Left colon (tissue), 2 donors: Measurements from ENCODE around the gene FIGNL2. TPM values are rescaled to one million over a fixed set of nuclear protein-coding genes. Genes with fewer than 3 reads are reported as not detected.

Source experiments
- total RNA-seq, 2 donors: library from RNA; stranded (reverse); fragmentation: NEBNext Ultra II Directional; extraction: Animal tissue kit (Norgen Biotek cat#: 25700); gene quantifications; one replicate each; pipeline ENCODE4 v1.2.1, GENCODE V29; 2021
- donor health status: DM: no; HTN: no; CAD: no.
- donor health status: DM: yes; HTN: yes; CAD: no.

Gene FIGNL2
- total RNA-seq, 2 donors from 2014 or later, result 0.24 to 0.36 TPM

Other genes starting within 250 kb of the FIGNL2 start
- gene ANKRD33, start 39.4 kb upstream of the FIGNL2 start, total RNA-seq, result not detected
- gene ACVRL1, start 58.8 kb upstream of the FIGNL2 start, total RNA-seq, result 100 to 1,000 TPM; 188 to 214 TPM
- 10 to 100 TPM; 67.6 to 84.7 TPM for gene ACVR1B, start 103.0 kb upstream of the FIGNL2 start, total RNA-seq
- 10 to 100 TPM in 1 of 2 donors, 1 to 10 TPM in 1; 9.0 to 10.7 TPM for gene TAMALIN, start 158.2 kb upstream of the FIGNL2 start, total RNA-seq
- gene NR4A1, start 202.7 kb upstream of the FIGNL2 start, total RNA-seq, result 100 to 1,000 TPM in 1 of 2 donors, 10 to 100 TPM in 1; 37.7 to 182 TPM
- gene ATG101, start 221.3 kb upstream of the FIGNL2 start, total RNA-seq, result 10 to 100 TPM; 35.0 to 36.3 TPM
- gene SMIM41, start 231.0 kb upstream of the FIGNL2 start, total RNA-seq, result under 1 TPM in 1 of 2 donors, not detected in 1; 0.31 TPM